GM18867 (cell line): ENCODE data around the gene GHDC.

Experiments used
- ATAC-seq: cut with Tn5 transposase; IDR thresholded peaks from one replicate; pipeline ENCODE4 v1.9.1; 2021; ENCODE audit warnings: mild to moderate bottlenecking, moderate library complexity; ENCODE audit not compliant: unreplicated experiment

The GHDC gene

GRCh38 chr17:42184713-42185620 lies 9.3 kb downstream of the GHDC start, which contains the start of gene HCRT:
Gene HCRT (minus strand): TSS chr17:42185452. CDS start chr17:42185365, 87 bp downstream.
- ATAC-seq: no peak

- ATAC-seq: peak; percentile 63
These were observed 10.3 kb downstream of the GHDC start for GRCh38 chr17:42183741-42184711.

GRCh38 chr17:42182927-42183734 lies 11.2 kb downstream of the GHDC start:
- no peak for ATAC-seq

GRCh38 chr17:42181851-42182207 lies 12.5 kb downstream of the GHDC start:
- ATAC-seq: no peak

GRCh38 chr17:42180922-42181850 lies 13.1 kb downstream of the GHDC start, which contains the start of gene KCNH4:
Gene KCNH4 (minus strand): TSS chr17:42181142. CDS start chr17:42180945, 197 bp downstream.
- ATAC-seq: peak; percentile 51

GRCh38 chr17:42180411-42180921 lies 13.8 kb downstream of the GHDC start:
- no peak for ATAC-seq

- no peak for ATAC-seq
These were observed 14.3 kb downstream of the GHDC start for GRCh38 chr17:42179911-42180410.

- no peak for ATAC-seq
These were observed 15.0 kb downstream of the GHDC start for GRCh38 chr17:42179335-42179734.

- no peak for ATAC-seq
These were observed 15.5 kb downstream of the GHDC start for GRCh38 chr17:42178817-42179216.

- ATAC-seq: no peak
These were observed 16.6 kb downstream of the GHDC start for GRCh38 chr17:42177684-42178083.

GRCh38 chr17:42174126-42174783 lies 20.0 kb downstream of the GHDC start:
- no peak for ATAC-seq

GRCh38 chr17:42171831-42172230 lies 22.5 kb downstream of the GHDC start:
- no peak for ATAC-seq

GRCh38 chr17:42169351-42169750 lies 24.9 kb downstream of the GHDC start:
- no peak for ATAC-seq

GRCh38 chr17:42167807-42168206 lies 26.5 kb downstream of the GHDC start:
- no peak for ATAC-seq

- ATAC-seq: no peak
These were observed 28.0 kb downstream of the GHDC start for GRCh38 chr17:42166196-42166763.

- no peak for ATAC-seq
These were observed 28.5 kb downstream of the GHDC start for GRCh38 chr17:42165751-42166150.

GRCh38 chr17:42163696-42164407 lies 30.4 kb downstream of the GHDC start:
- ATAC-seq: no peak

- no peak for ATAC-seq
These were observed 31.2 kb downstream of the GHDC start for GRCh38 chr17:42163113-42163512.
